ENCODE data around the gene MATN3. TPM values are rescaled to one million over a fixed set of nuclear protein-coding genes. Genes with fewer than 3 reads are reported as not detected.

Gene MATN3
- total RNA-seq, 1 experiment from 2014 or later = 13.5 TPM

- Histone ChIP-seq H3K27ac (ENCODE audit: insufficient read length, low read depth, low read length) (no peak overlapping the region), H3K4me2 (ENCODE audit: insufficient read depth, insufficient read length, low read length) (no peak overlapping the region), H2BK15ac (ENCODE audit: low read depth, low read length) (no peak overlapping the region), H3K23ac (ENCODE audit: insufficient read length, low read depth, low read length) (no peak overlapping the region), H2AK5ac (ENCODE audit: insufficient read length, low read length) (no peak overlapping the region), H2AFZ (ENCODE audit: low read length) (no peak overlapping the region), H4K5ac (ENCODE audit: insufficient read length, low read depth, low read length) (no peak overlapping the region), H3K4me1 (ENCODE audit: insufficient read depth, low read length) (peaks cover 4% of the 10 kb centered on the region; the same call in 1 of the 2 replicates), H2BK20ac (ENCODE audit: low read depth, low read length, poor library complexity, severe bottlenecking) (no peak overlapping the region), H2BK12ac (ENCODE audit: insufficient read length, low read depth, low read length) (no peak overlapping the region), H2BK5ac (ENCODE audit: insufficient read length, low read length) (no peak overlapping the region), H3K79me2 (ENCODE audit: insufficient read depth, low read length) (no peaks in the 10 kb centered on the region), H3K79me1 (ENCODE audit: insufficient read depth, low read depth, low read length, poor library complexity, severe bottlenecking) (no peaks in the 10 kb centered on the region), H3K56ac (ENCODE audit: insufficient read length, low read depth, low read length) (no peak overlapping the region), H3K23me2 (ENCODE audit: insufficient read length, low read depth, low read length, poor library complexity, severe bottlenecking) (peaks cover 12% of the 10 kb centered on the region), H3K18ac (ENCODE audit: insufficient read length, low read depth, low read length) (no peak overlapping the region), H2BK120ac (ENCODE audit: low read depth, low read length, poor library complexity, severe bottlenecking) (no peak overlapping the region), H3K9ac (ENCODE audit: extremely low read depth, insufficient read length, low read length) (no peak overlapping the region), H3K9me3 (ENCODE audit: control insufficient read depth, low read depth, low read length) (no peaks in the 10 kb centered on the region), H4K8ac (replicated peaks; ENCODE audit: insufficient read length, low read depth, low read length) (no peak overlapping the region), H3K27me3 (ENCODE audit: insufficient read depth, low read length) (no peaks in the 10 kb centered on the region; the same call in 1 of the 2 replicates), H3K4ac (ENCODE audit: low read depth, low read length) (no peak overlapping the region), H4K20me1 (ENCODE audit: control insufficient read depth, insufficient read depth, insufficient read length) (no peaks in the 10 kb centered on the region), H4K91ac (ENCODE audit: insufficient read length, low read depth, low read length) (no peak overlapping the region), H3K14ac (ENCODE audit: insufficient read depth, low read length) (no peak overlapping the region), H3T11ph (ENCODE audit: low read length) (no peak overlapping the region)
- H3K27me3 Mint-ChIP-seq (ENCODE audit: low read depth) = peaks cover 17% of the 10 kb centered on the region
- no peak overlapping the region for H3K27ac Mint-ChIP-seq
- no peak for DNase-seq
- TF ChIP-seq CTCF (conservative IDR thresholded peaks at IDR 0.05) = no peak
- no peaks in the 10 kb centered on the region for H3K36me3 Mint-ChIP-seq (ENCODE audit: insufficient read depth in 1 of 3, low read depth in 3 of 3)
- H3K9me3 Mint-ChIP-seq = no peaks in the 10 kb centered on the region
- peaks cover 13 to 19% of the 10 kb centered on the region in 2 experiments for H3K4me1 Mint-ChIP-seq
- no CpG with 5 or more reads among the region's 5 CpGs for WGBS (ENCODE audit: extremely low coverage, insufficient read length, low lambda C conversion rate)
- H3K4me3 Mint-ChIP-seq = no peak overlapping the region
These were observed 3.8 kb downstream of the MATN3 start for GRCh38 chr2:20008703-20009102.

Measured in H9 (cell line).